CD4-positive, alpha-beta T cell treated with Interleukin-6 at 100 ng/mL for 8 hours (primary cell): ENCODE results near the gene PPWD1.
A peak's percentile ranks its signal among the peaks of the same experiment; 100 is the strongest.

Experiments used
- DNase-seq: peaks from one replicate; pipeline ENCODE4 v3.0.0-alpha.2; 2020; ENCODE audit warnings: mixed read lengths, low spot score

Gene PPWD1

GRCh38 chr5:65624025-65624570, 61.0 kb downstream of the PPWD1 start, which contains the start of gene TRIM23:
TRIM23 (minus strand) TSS chr5:65624333; CDS start chr5:65624274, 59 bp downstream.
- DNase-seq = peak; percentile 90

GRCh38 chr5:65624571-65625555, 61.8 kb downstream of the PPWD1 start, which contains the start of the genes SHLD3 and TRAPPC13:
SHLD3 (plus strand) TSS chr5:65625027; CDS start chr5:65629588, 4,561 bp downstream.
TRAPPC13 (plus strand) TSS chr5:65625027; CDS start chr5:65625061, 34 bp downstream.
- DNase-seq = peak; percentile 87

- no peak for DNase-seq
Observed at GRCh38 chr5:65625743-65626142, 62.6 kb downstream of the PPWD1 start.

GRCh38 chr5:65630981-65631380, 67.9 kb downstream of the PPWD1 start:
- DNase-seq = no peak
